H1 (cell line): ENCODE data around the gene MRTFB. TPM values are rescaled to one million over a fixed set of nuclear protein-coding genes. Genes with fewer than 3 reads are reported as not detected.
A peak's percentile ranks its signal among the peaks of the same experiment; 100 is the strongest.

ENCODE experiments used
- CHD7 ChIP-seq: fragments of 300-600 bp; sonication (generic); IDR thresholded peaks from 2 replicates; pipeline ENCODE4 v1.7.1; 2012; ENCODE audit warnings: low read length, moderate library complexity, mild to moderate bottlenecking, inconsistent platforms; ENCODE audit not compliant: insufficient replicate concordance
- EP300 ChIP-seq, 2 experiments: IDR thresholded peaks; 1 replicate in 1 of 2; 2 replicates in 1 of 2; pipeline ENCODE4 v1.6.1; 2011 to 2012; ENCODE audit warnings: low read depth in 2 of 2, low read length in 2 of 2, mild to moderate bottlenecking in 2 of 2, borderline replicate concordance in 1 of 2, inconsistent platforms in 1 of 2, moderate library complexity in 1 of 2
- FOSL1 ChIP-seq: IDR thresholded peaks from 2 replicates; pipeline ENCODE4 v1.6.1; 2011; ENCODE audit warnings: mild to moderate bottlenecking, low read depth, low read length, moderate library complexity; ENCODE audit not compliant: insufficient read depth
- PHF8 ChIP-seq: fragments of 200-600 bp; sonication (generic); conservative IDR thresholded peaks from 2 replicates; pipeline ENCODE4 v1.7.1; 2012; ENCODE audit warnings: low read depth, mild to moderate bottlenecking, inconsistent platforms, low read length, moderate library complexity
- RAD21 ChIP-seq, 2 experiments: IDR thresholded peaks in 1 of 2; conservative IDR thresholded peaks in 1 of 2; 2 replicates each; pipeline ENCODE4 v1.6.1; 2011; ENCODE audit warnings: low read depth in 2 of 2, low read length in 2 of 2, improper control_type of control experiment in 1 of 2, inconsistent platforms in 1 of 2, mild to moderate bottlenecking in 1 of 2, moderate library complexity in 1 of 2
- RXRA ChIP-seq: IDR thresholded peaks from 2 replicates; pipeline ENCODE4 v1.6.1; 2011; ENCODE audit warnings: low read depth, mild to moderate bottlenecking, low read length, moderate library complexity; ENCODE audit not compliant: insufficient read depth
- SIX5 ChIP-seq: IDR thresholded peaks from 2 replicates; pipeline ENCODE4 v1.6.1; 2011; ENCODE audit warnings: mild to moderate bottlenecking, low read depth, low read length
- SRF ChIP-seq: IDR thresholded peaks from 2 replicates; pipeline ENCODE4 v1.6.1; 2011; ENCODE audit warnings: mild to moderate bottlenecking, low read depth, low read length, moderate library complexity
- TAF1 ChIP-seq: IDR thresholded peaks from 2 replicates; pipeline ENCODE4 v1.6.1; 2011; ENCODE audit warnings: mild to moderate bottlenecking, low read depth, low read length
- polyA plus RNA-seq, 7 experiments: library from polyadenylated mRNA; depleted of rRNA in 3 of 7; stranded (reverse) in 5 of 7; unstranded in 2 of 7; fragments of >200 nt in 5 of 7; fragments of 200-250 nt in 2 of 7; gene quantifications; 1 replicate in 5 of 7; 2 replicates in 1 of 7; 4 replicates in 1 of 7; pipeline versions ENCODE4 v1.2.1 to v1.2.3, GENCODE V29; 2011 to 2013; ENCODE audit warnings: missing spikeins in 2 of 7, mixed read lengths in 2 of 7
- total RNA-seq: library from RNA; stranded (reverse); fragmentation: NEBNext Ultra II Directional; extraction: Animal tissue kit (Norgen Biotek cat#: 25700); gene quantifications from 2 replicates; pipeline ENCODE4 v1.2.1, GENCODE V29; 2021

MRTFB gene
- total and polyA plus RNA-seq, 2 of the 8 experiments (the other 6 are each of a cell fraction or from before 2014, with no cell fraction given): 13.5 to 34.9 TPM

DNA sequence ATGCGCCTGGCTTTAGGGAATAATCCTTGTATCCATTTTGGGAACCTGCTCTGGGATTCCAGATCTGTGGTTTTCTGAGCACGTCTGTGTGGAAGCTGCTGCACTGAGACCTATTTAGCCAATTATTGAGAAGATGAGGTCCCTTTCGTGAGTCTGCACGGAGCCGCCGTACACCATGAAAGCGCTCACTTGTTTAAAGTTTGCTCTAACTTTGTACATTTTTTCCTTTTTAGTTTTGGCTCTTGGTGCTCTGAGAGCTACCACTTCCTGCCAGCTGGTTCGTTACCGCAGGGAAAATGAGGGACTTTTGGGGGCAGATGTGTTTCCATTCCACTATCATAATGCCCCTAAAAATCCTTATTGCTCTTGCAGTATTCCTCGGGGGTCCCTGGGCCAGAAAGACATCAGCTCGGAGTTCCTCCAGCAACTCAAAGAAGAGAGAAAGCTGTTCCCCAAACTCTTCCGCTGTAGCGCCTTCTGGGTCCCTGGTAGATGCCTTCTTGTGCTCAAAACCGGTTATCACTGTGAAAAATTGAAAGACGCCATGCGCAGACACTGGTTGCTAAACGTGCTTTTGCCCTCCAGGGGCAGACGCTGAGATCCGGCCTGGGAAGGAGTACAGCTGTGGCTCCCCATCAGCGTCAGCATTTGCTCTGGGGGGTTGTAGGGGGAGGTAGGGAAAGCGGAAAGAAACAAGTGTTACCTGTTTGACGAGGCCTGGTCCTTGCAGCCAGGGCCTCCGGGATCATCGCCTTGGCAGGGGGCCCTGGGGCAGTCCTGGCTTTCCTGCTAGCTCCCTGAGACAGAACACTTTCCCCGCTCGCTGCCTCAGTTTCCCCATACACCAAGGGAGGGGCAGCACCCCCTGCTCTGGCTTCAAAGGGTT is 238.1 kb downstream of the MRTFB start (continued):
- TF ChIP-seq CHD7 (no peak), EP300 (IDR thresholded peaks at IDR 0.05; ENCODE audit: borderline replicate concordance in 1 of 2, low read depth in 2 of 2, low read length in 2 of 2) (peak in 1 of 2 experiments; percentile 43; a peak in 1 of 3 replicates), PHF8 (no peak), RAD21 (IDR thresholded peaks at IDR 0.05 in 1 of 2, conservative IDR thresholded peaks at IDR 0.05 in 1 of 2; ENCODE audit: low read depth in 2 of 2, low read length in 2 of 2) (peak; percentile 23 to 35; a peak in 3 of 4 replicates), SIX5 (no peak), SRF (no peak), TAF1 (0 out of 2 replicates have a peak, but pooled peaks have one; percentile 34), FOSL1 (no peak), RXRA (no peak)
